ENCODE results near the gene PMEPA1. TPM values are rescaled to one million over a fixed set of nuclear protein-coding genes. Genes with fewer than 3 reads are reported as not detected.

PMEPA1 gene
- total and polyA plus RNA-seq, 2 experiments from 2014 or later: 7.3 to 15.4 TPM

GRCh38 chr20:57702521-57702920 is 7.3 kb downstream of the PMEPA1 start:
- H3F3A ChIP-seq (replicated peaks; ENCODE audit: low read depth): no peaks in the 10 kb centered on the region
- H3K4me3 ChIP-seq: no peak overlapping the region
- H2AFZ ChIP-seq: no peak overlapping the region
- Mint-ChIP-seq H3K27ac (no peak overlapping the region), H3K4me3 (no peak overlapping the region), H3K9me3 (no peaks in the 10 kb centered on the region), H3K36me3 (ENCODE audit: low read depth) (peaks cover 4% of the 10 kb centered on the region; the same call in 1 of the 3 replicates), H3K27me3 (ENCODE audit: insufficient read depth, low read depth, poor library complexity) (peaks cover 9% of the 10 kb centered on the region), H3K4me1 (peaks cover 79% of the 10 kb centered on the region)
- no peak for DNase-seq (ENCODE audit: low spot score)
- H3K4me1 ChIP-seq (ENCODE audit: insufficient read depth): peaks cover 56% of the 10 kb centered on the region
- H3K36me3 ChIP-seq (ENCODE audit: insufficient read depth): no peaks in the 10 kb centered on the region
- no peak for TF ChIP-seq NANOG (IDR thresholded peaks at IDR 0.05; ENCODE audit: borderline replicate concordance)
- no peak for TF ChIP-seq EZH2phosphoT487 (IDR thresholded peaks at IDR 0.05; ENCODE audit: unreplicated experiment)
- TF ChIP-seq EZH2 (IDR thresholded peaks at IDR 0.05; ENCODE audit: low read depth, unreplicated experiment): no peak
- TF ChIP-seq POLR2AphosphoS5 (IDR thresholded peaks at IDR 0.05; ENCODE audit: low read depth): no peak
- no peak for TF ChIP-seq JUNB (IDR thresholded peaks at IDR 0.05; ENCODE audit: unreplicated experiment)
- no peak for TF ChIP-seq REST (IDR thresholded peaks at IDR 0.05; ENCODE audit: unreplicated experiment)
- TF ChIP-seq ZNF114 (CRISPR knock-in tag; IDR thresholded peaks at IDR 0.05): no peak
- TF ChIP-seq STAT1 (IDR thresholded peaks at IDR 0.05; ENCODE audit: unreplicated experiment): no peak
- TF ChIP-seq ZNF331 (CRISPR knock-in tag; IDR thresholded peaks at IDR 0.05; ENCODE audit: low read depth): no peak
- no peak for TF ChIP-seq ETS1 (IDR thresholded peaks at IDR 0.05)
- TF ChIP-seq CREB1 (CRISPR knock-in tag; IDR thresholded peaks at IDR 0.05; ENCODE audit: low read depth): no peak
- no peak for TF ChIP-seq ZNF462 (CRISPR knock-in tag; IDR thresholded peaks at IDR 0.05)
- no peak for TF ChIP-seq CTCF (conservative IDR thresholded peaks at IDR 0.05; ENCODE audit: low read depth in 2 of 2)
- no peaks in the 10 kb centered on the region for H3K9me2 ChIP-seq (ENCODE audit: insufficient read depth)
- peaks cover 90% of the 10 kb centered on the region for H4K20me1 ChIP-seq (replicated peaks; ENCODE audit: insufficient read depth)
- H3K27ac ChIP-seq (ENCODE audit: low read depth): no peak overlapping the region
- peaks cover 100% of the 10 kb centered on the region for H3K79me2 ChIP-seq (replicated peaks; ENCODE audit: insufficient read depth)
- no peaks in the 10 kb centered on the region for H3K27me3 ChIP-seq (ENCODE audit: insufficient read depth)
- no peak overlapping the region for H3K4me2 ChIP-seq
- ATAC-seq: no peak

Data from GM23338 (cell line).